Mucosa of descending colon (tissue), 3 donors: Measurements from ENCODE around the gene LRPAP1. TPM values are rescaled to one million over a fixed set of nuclear protein-coding genes. Genes with fewer than 3 reads are reported as not detected.

Experiments
- ATAC-seq: fragments of 200-7000 bp; cut with Tn5 transposase; one replicate; pipeline ENCODE4 v1.9.1; 2020; ENCODE audit warnings: mild to moderate bottlenecking, moderate library complexity
- DNase-seq, 3 donors: peaks; one replicate each; pipeline ENCODE4 v3.0.0-alpha.2; 2020
- H3K36me3 ChIP-seq: fragments of 200-600 bp; one replicate; pipeline ENCODE4 v1.8.0; 2021; ENCODE audit warnings: low read depth, mild to moderate bottlenecking
- H3K4me1 ChIP-seq: fragments of 200-600 bp; one replicate; pipeline ENCODE4 v1.8.0; 2021; ENCODE audit warnings: low read depth, mild to moderate bottlenecking
- H3K4me3 ChIP-seq: fragments of 200-600 bp; one replicate; pipeline ENCODE4 v1.8.0; 2021; ENCODE audit warnings: mild to moderate bottlenecking
- H3K9me3 ChIP-seq: fragments of 200-600 bp; one replicate; pipeline ENCODE4 v1.8.0; 2021; ENCODE audit warnings: mild to moderate bottlenecking
- intact Hi-C, 2 donors: fragments of 100-400 bp; cut with DNase I in 1 of 2; cut with micrococcal nuclease in 1 of 2; formaldehyde crosslinking; loops; one replicate each; pipeline versions ENCODE4 v1.11.0 to v1.11.1; 2022; cut with DNase I, micrococcal nuclease
- total RNA-seq, 3 donors: library from RNA; stranded (reverse); fragmentation: NEBNext Ultra II Directional in 2 of 3; extraction: Animal tissue kit (Norgen Biotek cat#: 25700) in 2 of 3; gene quantifications; one replicate each; pipeline versions ENCODE4 v1.2.1 to v1.2.4, GENCODE V29; 2021 to 2023
- TF ChIP-seq, protein P1 (sequence below): fragments of 200-600 bp; IDR thresholded peaks from one replicate; pipeline ENCODE4 v1.8.0; 2022; ENCODE audit warnings: antibody characterized with exemption, mild to moderate bottlenecking
- donor health status: DM: no; HTN: no; CAD: no; lungs with moderate emphysema.
- donor health status: DM: no; HTN: no; CAD: no.
- donor health status: DM: no; HTN: yes; CAD: no.

Gene LRPAP1
- total RNA-seq, 3 donors from 2014 or later = 109 to 139 (median 137) TPM

DNA sequence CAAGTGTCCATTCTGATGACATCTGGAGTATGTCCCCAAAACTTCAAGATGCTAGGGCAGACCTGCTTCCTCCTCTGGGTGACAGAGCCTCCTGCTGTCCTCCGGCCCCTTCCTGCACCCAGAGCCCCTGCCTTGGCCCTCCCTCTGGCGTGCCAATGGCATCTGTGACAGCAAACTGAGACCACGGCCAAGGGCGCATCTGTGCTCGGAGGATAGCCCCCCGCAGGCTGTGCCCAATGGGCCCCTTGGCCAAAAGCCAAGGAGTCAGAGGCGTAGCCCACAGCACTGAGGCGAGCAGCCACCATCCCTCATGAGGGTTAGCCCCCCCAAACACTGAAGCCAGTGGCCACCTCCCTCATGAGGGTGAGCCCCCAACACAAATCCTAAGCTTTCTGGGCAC, 7.9 kb downstream of the LRPAP1 start:
- TF ChIP-seq, protein P1, sequence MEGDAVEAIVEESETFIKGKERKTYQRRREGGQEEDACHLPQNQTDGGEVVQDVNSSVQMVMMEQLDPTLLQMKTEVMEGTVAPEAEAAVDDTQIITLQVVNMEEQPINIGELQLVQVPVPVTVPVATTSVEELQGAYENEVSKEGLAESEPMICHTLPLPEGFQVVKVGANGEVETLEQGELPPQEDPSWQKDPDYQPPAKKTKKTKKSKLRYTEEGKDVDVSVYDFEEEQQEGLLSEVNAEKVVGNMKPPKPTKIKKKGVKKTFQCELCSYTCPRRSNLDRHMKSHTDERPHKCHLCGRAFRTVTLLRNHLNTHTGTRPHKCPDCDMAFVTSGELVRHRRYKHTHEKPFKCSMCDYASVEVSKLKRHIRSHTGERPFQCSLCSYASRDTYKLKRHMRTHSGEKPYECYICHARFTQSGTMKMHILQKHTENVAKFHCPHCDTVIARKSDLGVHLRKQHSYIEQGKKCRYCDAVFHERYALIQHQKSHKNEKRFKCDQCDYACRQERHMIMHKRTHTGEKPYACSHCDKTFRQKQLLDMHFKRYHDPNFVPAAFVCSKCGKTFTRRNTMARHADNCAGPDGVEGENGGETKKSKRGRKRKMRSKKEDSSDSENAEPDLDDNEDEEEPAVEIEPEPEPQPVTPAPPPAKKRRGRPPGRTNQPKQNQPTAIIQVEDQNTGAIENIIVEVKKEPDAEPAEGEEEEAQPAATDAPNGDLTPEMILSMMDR = no peak
- Histone ChIP-seq H3K9me3 (no peaks in the 10 kb centered on the region), H3K36me3 (peaks cover 2% of the 10 kb centered on the region), H3K4me1 (no peaks in the 10 kb centered on the region), H3K4me3 (no peak overlapping the region)
- ATAC-seq (no peak), DNase-seq (peak in 2 of 3 donors; percentile 11 to 42)
- intact Hi-C loops = no loop called here

DNA sequence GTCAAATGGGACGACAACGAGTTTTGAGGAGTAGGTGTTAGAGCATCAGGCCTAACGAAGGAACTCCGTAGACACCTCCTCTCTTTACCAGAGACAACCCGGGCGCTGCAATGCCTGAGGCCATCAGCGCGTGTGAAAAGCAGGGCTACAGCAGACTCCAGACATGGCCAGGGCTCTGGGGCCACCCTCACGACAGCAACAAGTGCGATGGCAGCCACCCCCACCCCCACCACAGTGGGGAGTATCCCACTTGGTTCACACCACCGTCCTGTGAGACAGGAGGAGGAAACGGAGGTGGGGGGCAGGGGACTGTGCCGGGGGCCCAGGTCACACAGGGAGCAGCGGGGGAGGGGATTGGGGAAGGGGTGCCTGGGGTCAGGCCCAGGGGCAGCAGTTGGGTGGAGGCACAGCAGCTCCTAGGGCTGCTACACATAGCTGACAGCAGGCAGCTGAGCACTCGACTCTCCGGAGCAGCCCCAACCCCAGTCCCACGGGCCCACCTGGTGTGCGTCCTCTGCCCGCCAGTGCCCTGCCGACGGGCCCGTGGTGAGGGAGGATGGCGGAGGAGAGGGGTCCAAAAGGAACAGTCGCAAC, 8.5 kb downstream of the LRPAP1 start:
- Histone ChIP-seq H3K36me3 (peaks cover 6% of the 10 kb centered on the region), H3K4me1 (no peaks in the 10 kb centered on the region), H3K9me3 (no peaks in the 10 kb centered on the region), H3K4me3 (no peak overlapping the region)
- TF ChIP-seq, protein P1 = no peak
- peak in 2 of 3 donors; percentile 15 to 43 for DNase-seq
- intact Hi-C loops = no loop called here
- no peak for ATAC-seq

DNA sequence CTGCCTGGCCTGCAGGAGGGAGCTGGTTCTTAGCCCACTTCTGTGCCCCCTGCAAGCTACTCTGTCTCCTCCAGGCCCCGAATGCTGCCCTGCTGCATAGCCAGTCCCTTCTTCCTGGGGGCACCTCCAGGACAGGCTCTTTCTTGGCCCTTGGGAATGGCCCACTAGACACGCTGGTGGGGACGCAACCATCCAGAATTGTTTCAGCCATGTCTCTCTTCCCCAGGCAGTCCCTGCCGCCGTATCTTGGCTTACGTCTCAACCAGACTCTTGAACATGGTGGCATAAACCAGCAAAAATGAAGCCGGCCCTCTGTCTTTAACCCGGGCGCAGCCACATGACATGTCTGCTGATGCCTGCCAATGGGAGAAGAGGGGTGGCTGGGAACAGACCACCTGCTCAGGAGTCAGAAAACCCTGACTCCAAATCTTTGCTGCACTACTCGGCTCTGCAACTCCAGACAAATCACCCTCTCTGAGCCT, 9.0 kb downstream of the LRPAP1 start:
- Histone ChIP-seq H3K4me3 (no peak overlapping the region), H3K4me1 (no peaks in the 10 kb centered on the region), H3K36me3 (peaks cover 6% of the 10 kb centered on the region), H3K9me3 (no peaks in the 10 kb centered on the region)
- ATAC-seq = no peak
- intact Hi-C loops = no loop called here
- DNase-seq = peak in 2 of 3 donors; percentile 6
- TF ChIP-seq, protein P1 = no peak

DNA sequence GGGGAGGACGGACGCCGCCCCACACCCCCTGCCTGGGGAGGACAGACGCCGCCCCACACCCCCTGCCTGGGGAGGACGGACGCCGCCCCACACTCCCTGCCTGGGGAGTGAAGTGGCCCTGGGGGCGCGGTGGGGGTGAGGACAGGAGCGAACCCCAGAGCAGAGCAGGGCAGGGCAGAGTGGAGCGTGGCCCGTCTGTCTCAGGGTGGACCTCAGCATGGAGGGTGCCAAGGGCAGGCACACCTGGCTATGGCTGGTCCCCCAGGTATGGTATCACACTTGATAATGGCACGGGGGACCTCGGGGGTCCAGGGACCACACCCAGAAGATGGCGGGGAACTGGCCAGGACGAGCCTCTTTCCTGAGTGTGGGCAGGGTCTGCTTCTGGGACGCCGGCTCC, 9.6 kb downstream of the LRPAP1 start:
- H3K9me3 ChIP-seq = no peaks in the 10 kb centered on the region
- intact Hi-C loops = no loop called here
- H3K4me3 ChIP-seq = no peak overlapping the region
- TF ChIP-seq, protein P1 = no peak
- H3K4me1 ChIP-seq = no peaks in the 10 kb centered on the region
- peaks cover 9% of the 10 kb centered on the region for H3K36me3 ChIP-seq
- DNase-seq (peak in 2 of 3 donors; percentile 20 to 28), ATAC-seq (no peak)

DNA sequence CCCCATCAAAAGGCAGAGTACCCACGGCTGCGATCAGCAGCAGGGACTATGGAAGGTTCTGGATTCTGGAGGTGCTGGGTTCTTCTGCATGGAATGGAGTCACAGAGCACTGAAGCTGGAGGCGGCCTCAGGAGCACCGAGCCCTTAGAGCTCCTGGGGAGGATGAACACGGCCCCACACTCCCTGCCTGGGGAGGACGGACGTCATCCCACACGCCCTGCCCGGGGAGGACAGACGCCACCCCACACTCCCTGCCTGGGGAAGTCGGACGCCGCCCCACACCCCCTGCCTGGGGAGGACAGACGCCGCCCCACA, 9.9 kb downstream of the LRPAP1 start:
- DNase-seq (peak in 1 of 3 donors; percentile 14), ATAC-seq (no peak)
- Histone ChIP-seq H3K36me3 (peaks cover 9% of the 10 kb centered on the region), H3K4me1 (no peaks in the 10 kb centered on the region), H3K4me3 (no peak overlapping the region), H3K9me3 (no peaks in the 10 kb centered on the region)
- TF ChIP-seq, protein P1 = no peak
- intact Hi-C loops = no loop called here
